GM18868 (cell line): ENCODE results near the gene VTCN1.
"Not testable (repeated sequence)": the region's sequence is repeated elsewhere in the genome, so short reads cannot be mapped to it uniquely, and the experiment has no call there.

Experiments
- ATAC-seq: cut with Tn5 transposase; IDR thresholded peaks from one replicate; pipeline ENCODE4 v1.9.1; 2021; ENCODE audit warnings: mild to moderate bottlenecking, moderate library complexity; ENCODE audit not compliant: unreplicated experiment

The VTCN1 gene

DNA sequence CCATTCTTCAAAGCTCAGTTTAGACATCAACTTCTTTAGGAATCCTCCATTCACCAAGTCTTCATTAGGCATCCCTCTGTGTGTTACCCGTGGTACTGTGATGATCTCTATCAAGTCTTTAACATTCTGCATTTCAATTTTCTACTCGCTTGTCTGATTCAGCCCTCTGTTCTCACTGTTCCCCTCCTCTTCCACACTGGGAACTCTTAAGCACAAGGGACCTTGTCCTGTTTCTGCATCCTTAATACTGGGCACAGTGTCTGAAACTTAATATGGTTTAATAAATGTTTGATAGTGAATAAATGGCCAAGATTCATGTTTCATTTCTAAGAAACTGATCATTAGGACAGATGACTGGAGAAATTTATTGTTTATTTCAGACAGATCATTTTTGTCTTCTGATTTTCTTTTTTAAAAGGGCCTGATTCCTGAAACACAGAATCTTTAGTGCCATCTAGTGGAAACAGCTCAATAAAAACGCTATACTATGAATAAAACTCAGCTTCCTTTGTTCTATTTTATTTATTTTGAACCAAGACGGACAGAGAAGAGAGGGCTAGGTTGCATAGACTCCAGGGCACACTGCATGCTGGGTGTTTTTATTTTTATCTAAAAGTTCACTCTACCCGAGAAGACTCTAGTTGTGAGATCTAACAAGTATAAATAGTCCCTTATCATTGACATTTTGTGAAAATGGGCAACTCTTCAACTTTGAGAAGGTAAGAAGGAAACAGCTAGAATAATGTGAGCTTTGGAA is 82.2 kb downstream of the VTCN1 start:
- no peak for ATAC-seq

DNA sequence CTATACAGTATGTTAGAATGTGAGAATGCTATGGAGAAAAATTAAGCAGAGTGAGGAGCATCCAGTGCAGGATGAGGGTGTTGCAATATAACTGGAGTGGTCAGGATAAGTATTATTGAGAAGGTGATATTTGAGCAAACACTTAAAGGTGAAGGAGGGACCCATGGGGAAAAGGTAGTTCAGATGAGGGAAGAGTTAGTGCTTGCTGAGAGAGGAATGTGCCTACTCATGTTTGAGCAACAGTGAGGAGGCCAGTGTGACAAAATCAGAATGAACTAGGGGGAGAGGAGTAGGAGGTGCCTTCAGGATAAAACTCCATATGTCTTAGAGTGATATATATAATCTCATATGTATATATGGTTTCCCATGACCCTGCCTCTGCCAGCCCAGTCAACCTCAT is 82.9 kb downstream of the VTCN1 start:
- ATAC-seq, result no peak

DNA sequence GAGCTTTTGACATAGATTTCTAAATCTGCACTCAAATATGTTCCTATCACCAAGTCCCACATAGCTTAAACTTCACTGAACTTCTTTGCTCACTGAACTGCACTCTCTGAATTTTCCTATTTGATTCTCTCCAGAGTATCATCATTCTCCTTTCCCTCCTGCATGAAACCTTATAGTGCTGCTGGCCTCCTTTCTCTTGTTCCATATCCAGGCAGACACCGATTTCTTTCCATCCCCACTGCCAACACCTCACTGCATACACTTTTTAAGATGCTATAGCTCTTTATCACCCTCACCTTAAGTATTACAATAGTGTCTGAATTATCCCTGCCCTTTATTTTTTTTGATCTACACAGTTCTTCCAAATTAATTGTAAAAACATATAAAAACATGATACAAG is 86.1 kb downstream of the VTCN1 start:
- ATAC-seq, result no peak

DNA sequence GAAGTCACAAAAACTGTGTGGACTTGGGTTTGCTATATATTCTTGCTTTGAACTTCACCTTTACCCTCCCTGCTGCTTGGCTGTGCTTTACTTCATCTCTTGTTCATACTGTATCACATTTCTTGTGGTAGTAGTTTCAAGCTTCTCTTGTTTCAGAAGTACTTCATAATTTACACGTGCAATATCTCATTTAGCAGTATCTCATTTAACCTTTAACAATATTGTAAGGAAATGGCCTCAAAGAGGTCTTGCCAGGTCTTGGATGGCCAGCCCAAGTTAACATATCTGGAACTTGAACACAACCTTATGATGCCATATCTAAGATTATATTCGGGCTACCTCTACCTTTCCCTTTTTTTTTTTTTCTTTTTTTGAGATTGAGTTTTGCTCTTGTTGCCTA is 87.5 kb downstream of the VTCN1 start:
- ATAC-seq, result no peak

DNA sequence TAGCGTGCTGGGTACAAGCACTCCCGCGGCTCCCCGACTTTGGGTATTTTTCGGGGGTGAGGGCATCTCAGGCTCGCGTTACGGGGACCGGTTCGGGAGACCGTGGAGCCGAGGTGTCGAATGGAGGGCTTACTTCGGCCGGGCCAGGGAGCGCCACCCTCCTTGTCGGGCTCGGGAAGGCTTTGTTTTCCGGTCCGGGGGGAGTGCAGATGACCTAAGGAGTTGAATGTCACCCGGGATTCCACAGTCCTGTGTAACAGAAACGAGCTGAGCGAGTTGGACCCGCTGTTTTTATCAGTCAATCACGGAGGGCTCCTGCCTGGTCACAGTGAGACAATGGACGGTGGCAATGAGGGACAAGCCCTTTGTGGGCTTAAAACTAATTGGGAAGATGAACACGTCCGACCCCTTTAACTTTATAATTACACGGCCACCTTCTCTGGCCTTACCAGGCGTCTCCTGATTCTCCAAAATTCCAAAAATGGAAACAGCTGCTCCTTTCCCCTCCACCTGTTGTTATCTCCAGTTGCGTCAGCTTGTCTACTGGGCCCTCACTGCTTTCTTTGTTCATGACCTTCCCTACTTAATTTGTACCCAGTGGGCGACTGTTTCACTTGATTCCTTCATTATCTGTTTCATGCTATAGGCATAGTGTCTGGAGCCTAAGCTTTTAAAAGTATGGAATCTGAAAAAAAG is 88.2 kb downstream of the VTCN1 start:
- ATAC-seq, result no peak

DNA sequence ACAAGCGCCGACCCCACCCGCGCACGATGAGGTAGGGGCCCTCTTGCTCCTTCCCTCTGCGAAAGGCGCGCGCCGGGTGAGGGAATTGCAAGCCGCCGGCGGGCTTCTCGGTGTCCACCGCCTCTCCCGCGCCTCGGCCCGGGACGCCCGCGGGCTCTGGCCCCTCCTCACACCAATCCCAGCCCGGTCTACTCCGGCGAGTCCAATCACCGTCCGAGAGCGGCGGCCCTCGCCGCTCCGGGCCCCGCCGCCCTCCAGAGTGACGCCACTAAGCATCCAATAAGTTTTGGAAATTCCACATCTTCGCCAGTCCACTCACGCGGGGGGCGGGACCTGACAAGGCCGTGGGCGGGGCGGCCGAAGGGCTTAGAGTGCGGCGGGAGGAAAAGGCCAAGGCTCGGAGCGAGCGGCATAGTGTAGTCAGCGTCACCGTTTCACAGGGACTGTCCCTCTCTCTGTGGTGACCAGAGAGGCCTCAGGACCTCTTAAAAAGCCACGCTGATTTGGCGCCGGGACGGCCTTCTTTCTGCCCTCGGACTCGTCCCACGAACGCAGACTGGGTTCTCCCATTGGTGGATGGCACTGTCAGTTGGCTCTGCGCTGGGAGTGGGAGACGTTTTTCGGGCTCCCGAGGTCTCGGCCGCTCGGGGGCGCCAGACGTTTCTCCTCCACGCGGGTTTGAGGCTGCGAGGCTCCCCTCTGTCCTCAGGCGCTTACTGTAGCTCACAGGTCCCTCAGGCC is 89.0 kb downstream of the VTCN1 start, which contains the start of gene TRIM45:
TSS of gene TRIM45 (minus strand) at position 161 of the 741 bp plus-strand sequence. CDS start 548 bp downstream, outside the sequence.
- peak; percentile 91 for ATAC-seq

DNA sequence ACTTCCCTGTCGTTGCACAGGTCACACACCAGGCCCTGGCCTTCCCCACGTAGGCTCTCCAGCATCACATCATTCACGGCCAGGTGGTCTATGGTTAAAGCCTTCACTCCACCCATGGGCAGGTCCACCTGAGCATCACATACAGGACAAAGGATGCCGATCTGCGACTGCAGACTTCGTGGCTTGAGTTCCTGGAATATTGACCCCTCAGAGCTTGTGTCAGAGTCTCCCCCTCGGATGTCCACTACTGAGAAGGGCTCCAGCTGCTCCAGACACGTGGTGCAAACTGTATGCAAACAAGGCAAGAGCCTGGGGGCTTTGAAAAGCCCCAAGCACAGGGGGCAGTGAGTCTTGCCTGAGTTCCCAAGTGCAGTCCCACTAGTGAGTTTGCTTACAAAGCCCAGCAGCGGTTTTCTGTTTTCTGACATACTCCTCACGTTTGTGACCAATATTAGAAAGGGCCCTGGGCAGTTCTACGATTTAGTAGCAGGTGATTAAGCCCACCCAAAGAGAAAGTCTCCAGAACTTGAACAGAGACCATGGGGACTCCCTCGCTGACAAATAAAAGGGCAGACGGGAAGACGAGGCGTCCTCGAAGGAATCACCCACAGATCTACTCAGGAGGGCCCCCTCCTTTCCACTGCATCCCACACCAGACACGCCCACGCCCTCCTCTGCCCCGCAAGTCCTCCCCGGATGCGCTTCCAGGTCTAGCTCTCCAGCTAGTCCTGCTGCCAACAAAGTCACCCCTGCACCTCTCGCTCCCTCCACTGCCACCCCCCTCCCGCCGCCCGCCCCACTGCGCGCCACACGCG is 89.7 kb downstream of the VTCN1 start:
- ATAC-seq, result peak; percentile 17

DNA sequence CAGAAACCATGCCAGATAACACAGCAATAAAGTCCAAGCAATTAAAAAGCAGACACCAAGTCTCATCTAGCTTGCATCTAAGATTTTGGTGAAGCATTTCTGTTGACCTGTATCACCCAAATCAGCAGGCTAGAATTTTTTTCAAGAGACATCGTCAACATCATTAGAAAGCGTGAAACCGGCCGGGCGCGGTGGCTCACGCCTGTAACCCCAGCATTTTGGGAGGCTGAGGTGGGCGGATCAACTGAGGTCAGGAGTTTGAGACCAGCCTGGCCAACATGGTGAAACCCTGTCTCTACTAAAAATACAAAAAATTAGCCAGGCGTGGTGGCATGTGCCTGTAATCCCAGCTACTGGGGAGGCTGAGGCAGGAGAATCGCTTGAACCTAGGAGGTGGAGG is 91.6 kb downstream of the VTCN1 start:
- not testable (repeated sequence) for ATAC-seq

DNA sequence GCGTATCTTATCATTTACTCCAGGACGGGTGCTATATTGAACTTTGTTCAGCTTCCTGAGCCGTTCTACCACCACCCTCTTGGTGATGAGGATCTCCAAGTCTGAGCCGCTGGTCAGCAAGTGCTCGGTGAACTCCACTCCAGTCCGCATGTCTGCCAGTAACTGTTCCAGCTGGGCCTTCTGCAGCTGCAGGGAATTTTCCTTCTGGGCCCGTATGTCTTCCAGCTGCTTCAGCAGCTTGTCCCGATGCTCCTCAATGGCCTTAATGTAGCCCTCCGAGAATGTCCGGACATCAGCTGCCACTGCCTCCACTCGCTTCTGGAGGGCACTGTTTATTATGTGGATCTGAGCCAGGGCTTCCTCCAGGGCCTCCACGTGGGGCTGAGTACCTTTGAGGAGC is 92.6 kb downstream of the VTCN1 start:
- no peak for ATAC-seq

DNA sequence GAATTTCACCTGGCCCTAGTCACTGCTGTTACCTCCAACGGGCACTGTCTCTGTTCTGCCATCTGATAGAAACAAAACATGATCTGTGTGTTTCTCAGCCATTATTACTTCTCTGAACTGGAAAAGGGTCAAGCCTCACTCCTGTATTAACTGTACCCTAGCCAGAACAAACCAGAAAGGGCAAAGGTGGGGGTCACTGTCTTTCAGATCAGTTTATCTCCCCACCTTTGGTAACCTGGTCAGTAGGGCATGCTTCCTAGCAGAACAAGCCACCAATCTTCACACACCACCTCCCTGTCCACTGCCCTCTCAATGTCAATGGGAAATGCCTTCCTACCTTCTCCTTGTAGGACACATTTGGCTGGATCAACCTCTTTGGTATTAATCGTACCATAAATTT is 93.0 kb downstream of the VTCN1 start:
- ATAC-seq, result no peak

DNA sequence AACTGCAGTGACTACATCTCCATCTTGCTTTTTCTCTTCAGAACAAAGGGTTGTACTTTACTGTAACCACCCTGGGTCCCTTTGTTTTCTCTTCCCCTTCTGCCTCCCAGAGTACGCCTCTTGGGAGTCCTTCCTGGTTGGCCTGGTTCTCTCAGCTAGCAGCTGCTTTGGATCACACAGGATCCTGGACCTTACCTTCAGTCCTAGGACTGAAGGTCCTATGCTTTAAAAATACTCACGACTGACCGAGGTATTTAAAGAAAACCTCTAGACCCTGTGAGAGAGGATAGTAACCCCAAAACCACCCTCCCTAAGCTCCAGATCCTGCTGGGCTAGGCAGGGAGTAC is 94.0 kb downstream of the VTCN1 start:
- no peak for ATAC-seq

DNA sequence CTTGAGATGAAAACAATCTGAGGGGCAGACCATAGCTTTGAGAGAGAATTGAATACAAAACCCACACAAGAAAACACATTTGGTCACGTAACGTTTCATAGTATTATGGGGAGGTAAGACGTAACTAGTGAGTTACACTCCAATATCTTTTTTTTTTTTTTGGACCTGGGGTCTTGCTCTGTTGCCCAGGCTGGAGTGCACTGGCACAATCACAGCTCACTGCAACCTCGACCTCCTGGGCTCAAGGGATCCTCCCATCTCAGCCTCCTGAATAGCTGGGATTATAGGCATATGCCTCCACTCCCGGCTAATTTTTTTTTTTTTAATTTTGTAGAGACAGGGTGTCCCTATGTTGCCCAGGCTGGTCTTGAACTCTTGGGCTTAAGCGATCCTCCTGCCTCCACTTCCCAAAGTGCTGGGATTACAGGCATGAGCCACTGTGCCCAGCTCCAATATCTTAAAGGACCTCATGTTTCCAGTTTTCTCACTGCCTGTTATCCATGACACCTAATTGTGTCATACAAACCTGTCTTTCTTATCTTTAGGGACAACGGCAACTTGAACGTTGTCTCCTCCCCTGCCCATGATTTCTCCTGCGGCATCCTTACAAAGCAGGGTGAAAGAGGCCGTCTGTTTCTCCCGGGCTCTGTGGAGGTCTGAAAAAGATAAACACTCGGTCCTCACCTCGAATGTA is 94.5 kb downstream of the VTCN1 start:
- no peak for ATAC-seq

DNA sequence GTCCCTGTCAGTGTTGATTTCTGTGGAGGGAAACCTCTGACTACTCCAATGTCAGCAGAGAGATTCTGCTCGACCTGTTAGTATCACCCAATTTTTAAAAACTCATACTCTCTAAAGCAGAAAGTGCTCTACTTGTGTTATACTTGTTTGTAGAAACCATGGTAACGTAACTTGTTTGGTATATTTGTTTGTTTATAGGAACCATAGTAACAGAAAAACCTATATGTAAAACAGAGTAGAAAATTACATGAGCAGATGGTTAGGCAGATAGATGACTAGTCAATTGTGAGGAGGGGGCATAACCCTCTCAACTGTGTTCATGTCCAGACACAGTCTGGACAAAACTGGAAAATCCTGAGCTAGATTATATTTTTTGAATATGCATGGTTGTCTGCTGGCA is 95.8 kb downstream of the VTCN1 start:
- no peak for ATAC-seq

DNA sequence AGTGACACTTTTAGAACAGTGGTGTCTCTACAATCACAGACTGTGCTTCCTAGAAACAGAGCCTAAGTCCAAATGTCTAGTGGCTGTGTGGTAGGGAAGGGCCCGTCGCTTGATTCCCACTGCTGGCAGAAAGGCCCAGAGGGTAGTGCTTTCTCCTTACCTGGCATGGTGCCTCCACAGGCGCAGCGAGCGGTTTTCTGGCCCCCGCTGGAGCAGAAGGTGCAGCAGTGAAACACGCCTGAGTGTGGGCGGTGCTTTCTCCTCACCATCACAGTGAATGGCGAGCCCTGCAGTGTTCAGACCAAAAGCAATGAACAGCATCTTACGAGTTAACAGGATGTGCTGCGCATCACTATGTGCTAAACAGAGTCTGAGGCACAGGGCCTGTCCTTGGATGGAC is 97.5 kb downstream of the VTCN1 start:
- no peak for ATAC-seq

DNA sequence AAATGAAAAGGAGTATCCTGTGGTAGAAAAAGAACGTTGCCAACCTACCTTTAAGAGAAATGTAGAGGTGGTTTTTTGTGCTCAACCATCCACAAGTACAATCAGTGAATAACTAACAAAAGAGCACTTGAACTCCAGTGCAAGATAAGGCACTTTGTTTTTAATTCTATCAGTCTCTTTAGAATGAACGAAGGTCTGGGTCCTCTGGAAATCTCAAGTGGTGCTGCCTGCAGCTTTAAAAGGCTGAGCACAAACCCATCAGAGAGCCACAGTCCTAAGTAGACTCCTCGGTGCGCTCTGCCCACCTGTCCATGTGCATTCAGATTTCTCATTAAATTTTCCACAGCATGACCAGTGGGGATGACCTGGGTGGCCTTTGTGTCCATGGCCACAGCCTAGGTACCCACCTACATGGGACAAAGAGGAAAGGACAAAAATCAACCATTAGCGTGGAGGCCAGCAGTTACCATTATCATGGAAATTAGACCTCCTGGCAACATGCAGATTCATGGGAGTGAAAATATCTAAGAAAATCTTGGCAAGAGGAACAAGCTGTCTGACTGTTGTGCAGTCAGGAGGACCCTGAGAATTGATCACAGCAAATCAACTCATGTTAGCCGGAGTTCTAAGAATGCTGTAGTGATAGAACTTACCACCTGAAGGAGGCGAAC is 98.5 kb downstream of the VTCN1 start:
- ATAC-seq, result no peak

DNA sequence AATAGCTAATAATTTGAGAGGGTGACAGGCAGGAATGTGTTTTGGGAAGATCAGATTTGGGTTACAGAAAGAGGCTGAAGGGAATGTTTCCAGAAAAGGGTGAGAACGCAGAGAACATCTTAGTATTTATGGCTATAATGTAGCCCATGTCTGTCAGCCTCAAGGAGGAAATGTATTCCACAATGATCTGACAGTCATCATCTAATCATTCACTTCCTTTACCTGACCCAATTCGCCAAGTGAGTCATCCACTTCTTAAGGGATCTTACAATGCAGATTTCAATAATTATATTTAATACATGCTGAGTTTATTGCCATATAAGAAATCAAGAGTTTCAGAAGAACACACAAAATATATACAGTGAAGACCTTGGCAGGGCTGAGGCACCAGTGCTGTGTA is 100.0 kb downstream of the VTCN1 start:
- no peak for ATAC-seq

DNA sequence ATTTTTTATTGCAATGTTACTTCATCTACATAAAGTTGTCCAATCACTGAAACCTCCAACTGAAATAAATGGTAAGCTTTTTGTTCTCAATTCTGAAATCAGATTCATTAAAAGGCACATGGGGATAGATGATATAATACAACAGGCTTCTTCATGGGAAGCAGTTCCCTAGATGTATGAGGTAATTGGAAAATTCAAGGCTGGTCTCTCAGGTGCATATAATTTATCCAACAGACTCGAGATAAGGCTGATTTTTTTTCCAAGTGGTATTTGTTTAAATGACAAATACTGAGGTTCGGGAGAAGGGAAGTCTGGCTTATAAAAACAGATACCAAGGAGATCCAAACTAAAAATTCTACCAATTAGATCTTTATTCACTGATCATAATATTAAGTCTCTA is 103.4 kb downstream of the VTCN1 start:
- ATAC-seq, result no peak

DNA sequence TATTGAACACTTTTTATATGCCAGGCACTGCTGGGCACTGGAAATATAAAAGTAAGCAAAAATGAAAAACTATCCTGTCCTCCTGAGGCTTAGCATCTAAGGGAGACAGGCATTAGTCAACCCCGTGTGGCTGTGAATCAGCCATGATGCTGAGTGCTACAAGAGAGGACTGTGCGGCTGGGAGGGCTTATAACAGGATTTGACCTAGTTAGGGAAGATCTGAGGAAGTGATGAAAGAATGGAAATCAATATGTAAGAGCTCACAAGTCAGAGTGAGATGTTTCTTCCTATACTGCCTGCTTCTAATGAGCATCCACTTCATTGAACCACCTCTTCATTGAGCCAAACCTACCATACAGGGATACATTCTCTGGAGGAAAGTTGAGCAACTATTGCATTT is 104.2 kb downstream of the VTCN1 start:
- ATAC-seq, result no peak

DNA sequence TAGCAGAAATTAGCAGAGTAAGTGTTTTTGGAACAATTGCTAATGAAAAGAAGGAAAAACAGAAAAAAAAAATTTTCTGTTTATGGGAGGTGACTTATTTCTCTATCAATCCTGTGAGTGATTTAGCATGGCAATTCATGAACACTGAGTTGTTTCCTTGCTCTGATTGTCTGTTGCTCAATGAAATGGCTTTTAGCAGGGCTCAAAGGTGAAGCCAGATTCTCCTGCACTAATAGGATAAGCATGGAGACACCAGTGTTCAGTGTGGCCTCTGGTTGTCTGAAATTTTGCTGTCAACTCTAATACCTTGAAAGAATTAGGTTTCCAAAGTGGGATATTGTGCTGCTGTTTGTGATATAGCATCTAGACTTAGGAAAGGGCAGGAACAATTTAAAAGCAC is 105.0 kb downstream of the VTCN1 start:
- ATAC-seq, result no peak

DNA sequence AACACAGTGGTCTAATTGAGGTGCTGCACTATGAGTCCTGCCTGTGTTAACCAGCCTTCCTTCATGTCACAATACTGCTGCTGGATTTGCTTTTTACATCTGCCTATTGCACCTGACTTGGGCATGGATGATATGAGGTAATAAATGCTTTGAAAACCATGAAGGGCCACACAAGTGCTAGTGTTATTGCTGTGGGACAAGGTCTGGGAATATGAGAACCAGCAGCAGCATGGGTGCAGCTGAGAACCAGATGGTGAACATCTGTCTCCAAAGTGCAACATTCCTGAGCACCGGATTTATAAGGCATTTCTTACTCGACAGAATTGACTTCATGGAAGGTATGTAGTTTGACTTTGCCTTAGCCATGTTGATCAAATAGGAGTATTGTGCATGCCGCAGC is 105.7 kb downstream of the VTCN1 start:
- no peak for ATAC-seq
